PC-3 (cell line): ENCODE measurements around the gene TSPAN4.

Experiments used
- EZH2 ChIP-seq: fragments of 300-600 bp; sonication (generic); IDR thresholded peaks from one replicate; pipeline ENCODE4 v1.6.1; 2017; ENCODE audit warnings: antibody characterized with exemption, mild to moderate bottlenecking, low read length; ENCODE audit not compliant: unreplicated experiment
- TF ChIP-seq, protein P1 (sequence below): fragments of 300-600 bp; sonication (generic); conservative IDR thresholded peaks from 2 replicates; pipeline ENCODE4 v1.5.1; 2017; ENCODE audit warnings: antibody characterized with exemption, low read depth, mild to moderate bottlenecking, low read length

DNA sequence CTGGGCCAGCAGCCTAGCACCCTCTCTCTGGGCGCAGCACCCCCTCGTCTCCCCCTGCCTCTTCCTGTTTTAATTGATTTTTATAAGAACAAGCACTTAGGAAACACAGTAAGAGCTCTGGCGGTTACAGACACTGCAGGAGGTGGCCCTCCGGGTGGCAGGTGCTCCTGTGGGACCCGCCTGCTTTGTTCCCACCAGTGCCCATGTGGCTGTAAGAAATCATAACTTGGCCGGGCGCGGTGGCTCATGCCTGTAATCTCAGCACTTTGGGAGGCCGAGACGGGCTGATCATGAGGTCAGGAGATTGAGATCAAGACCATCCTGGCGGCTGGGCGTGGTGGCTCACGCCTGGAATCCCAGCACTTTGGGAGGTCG lies 18.4 kb downstream of the TSPAN4 start:
- TF ChIP-seq, protein P1, sequence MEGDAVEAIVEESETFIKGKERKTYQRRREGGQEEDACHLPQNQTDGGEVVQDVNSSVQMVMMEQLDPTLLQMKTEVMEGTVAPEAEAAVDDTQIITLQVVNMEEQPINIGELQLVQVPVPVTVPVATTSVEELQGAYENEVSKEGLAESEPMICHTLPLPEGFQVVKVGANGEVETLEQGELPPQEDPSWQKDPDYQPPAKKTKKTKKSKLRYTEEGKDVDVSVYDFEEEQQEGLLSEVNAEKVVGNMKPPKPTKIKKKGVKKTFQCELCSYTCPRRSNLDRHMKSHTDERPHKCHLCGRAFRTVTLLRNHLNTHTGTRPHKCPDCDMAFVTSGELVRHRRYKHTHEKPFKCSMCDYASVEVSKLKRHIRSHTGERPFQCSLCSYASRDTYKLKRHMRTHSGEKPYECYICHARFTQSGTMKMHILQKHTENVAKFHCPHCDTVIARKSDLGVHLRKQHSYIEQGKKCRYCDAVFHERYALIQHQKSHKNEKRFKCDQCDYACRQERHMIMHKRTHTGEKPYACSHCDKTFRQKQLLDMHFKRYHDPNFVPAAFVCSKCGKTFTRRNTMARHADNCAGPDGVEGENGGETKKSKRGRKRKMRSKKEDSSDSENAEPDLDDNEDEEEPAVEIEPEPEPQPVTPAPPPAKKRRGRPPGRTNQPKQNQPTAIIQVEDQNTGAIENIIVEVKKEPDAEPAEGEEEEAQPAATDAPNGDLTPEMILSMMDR, result no peak
- TF ChIP-seq EZH2, result no peak
